ENCODE results near the gene TRAFD1.

GRCh38 chr12:112107306-112108201 lies 17.8 kb upstream of the TRAFD1 start:
- TF ChIP-seq CTCF (IDR thresholded peaks at IDR 0.05) (no peak), ZFX (IDR thresholded peaks at IDR 0.05; ENCODE audit: borderline replicate concordance) (no peak)
